Measurements from ENCODE around the gene EML3.
"Not testable (repeated sequence)": the region's sequence is repeated elsewhere in the genome, so short reads cannot be mapped to it uniquely, and the experiment has no call there.

Gene EML3

GRCh38 chr11:62570903-62571302, 41.7 kb downstream of the EML3 start:
- not testable (repeated sequence) for DNase-seq

GRCh38 chr11:62569611-62570010, 43.0 kb downstream of the EML3 start:
- no peak for DNase-seq

GRCh38 chr11:62567018-62567633, 45.4 kb downstream of the EML3 start:
- no peak for DNase-seq

- no peak for DNase-seq
Observed at GRCh38 chr11:62566247-62566646, 46.3 kb downstream of the EML3 start.

GRCh38 chr11:62565100-62565802, 47.3 kb downstream of the EML3 start:
- DNase-seq = no peak

GRCh38 chr11:62561677-62562230, 50.8 kb downstream of the EML3 start:
- DNase-seq = not testable (repeated sequence)

- DNase-seq = peak; percentile 41 to 91
Observed at GRCh38 chr11:62560566-62561103, 51.9 kb downstream of the EML3 start.

GRCh38 chr11:62559626-62560025, 52.9 kb downstream of the EML3 start:
- DNase-seq = not testable (repeated sequence)

- DNase-seq = no peak
Observed at GRCh38 chr11:62559204-62559603, 53.4 kb downstream of the EML3 start.

GRCh38 chr11:62558669-62559068, 53.9 kb downstream of the EML3 start:
- no peak for DNase-seq

- peak in 1 of 2 donors; percentile 43 for DNase-seq
Observed at GRCh38 chr11:62556875-62557631, 55.5 kb downstream of the EML3 start.

- peak; percentile 65 to 95 for DNase-seq
Observed at GRCh38 chr11:62556108-62556874, 56.3 kb downstream of the EML3 start.

- peak; percentile 37 to 80 for DNase-seq
Observed at GRCh38 chr11:62555464-62556107, 57.0 kb downstream of the EML3 start.

- no peak for DNase-seq
Observed at GRCh38 chr11:62554387-62555167, 58.0 kb downstream of the EML3 start.

- no peak for DNase-seq
Observed at GRCh38 chr11:62553839-62554361, 58.7 kb downstream of the EML3 start.

- DNase-seq = peak; percentile 69 to 86
Observed at GRCh38 chr11:62553080-62553838, 59.3 kb downstream of the EML3 start.

- no peak for DNase-seq
Observed at GRCh38 chr11:62552485-62553079, 60.0 kb downstream of the EML3 start.
